Measurements from ENCODE around the gene HCFC1.

The HCFC1 gene

GRCh38 chrX:153939573-153939972, 32.0 kb downstream of the HCFC1 start:
- no peak for DNase-seq (ENCODE audit: low read depth)

- DNase-seq (ENCODE audit: low read depth) = no peak
These were observed 33.3 kb downstream of the HCFC1 start for GRCh38 chrX:153938226-153938786.

GRCh38 chrX:153937056-153937455, 34.6 kb downstream of the HCFC1 start:
- no peak for DNase-seq (ENCODE audit: low read depth)

DNA sequence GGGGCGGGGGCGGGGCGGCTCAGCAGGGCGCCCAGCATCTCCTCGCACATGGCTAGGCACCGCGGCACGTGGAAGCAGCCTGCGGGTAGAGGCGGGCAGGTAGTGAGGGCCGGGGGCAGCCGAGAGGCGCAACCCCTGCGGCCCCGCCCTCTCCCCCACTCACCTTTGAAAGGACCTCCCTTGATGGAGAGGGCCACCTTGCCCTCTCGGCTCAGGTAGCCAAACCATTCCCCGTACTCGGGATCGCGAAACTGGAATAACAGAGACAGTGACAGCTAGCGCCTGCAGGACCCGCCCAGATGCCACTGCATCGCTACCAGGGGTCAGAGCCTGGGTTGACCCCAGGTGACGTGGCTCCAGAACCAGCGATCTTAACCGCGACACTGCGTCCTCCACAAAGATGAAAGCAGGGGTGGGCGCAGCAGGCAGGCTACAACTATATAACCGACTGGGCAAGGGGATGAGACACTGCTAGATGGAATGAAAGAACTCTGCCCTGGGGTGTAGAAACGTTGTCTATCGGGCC, 36.2 kb downstream of the HCFC1 start:
- no peak for DNase-seq (ENCODE audit: low read depth)

DNA sequence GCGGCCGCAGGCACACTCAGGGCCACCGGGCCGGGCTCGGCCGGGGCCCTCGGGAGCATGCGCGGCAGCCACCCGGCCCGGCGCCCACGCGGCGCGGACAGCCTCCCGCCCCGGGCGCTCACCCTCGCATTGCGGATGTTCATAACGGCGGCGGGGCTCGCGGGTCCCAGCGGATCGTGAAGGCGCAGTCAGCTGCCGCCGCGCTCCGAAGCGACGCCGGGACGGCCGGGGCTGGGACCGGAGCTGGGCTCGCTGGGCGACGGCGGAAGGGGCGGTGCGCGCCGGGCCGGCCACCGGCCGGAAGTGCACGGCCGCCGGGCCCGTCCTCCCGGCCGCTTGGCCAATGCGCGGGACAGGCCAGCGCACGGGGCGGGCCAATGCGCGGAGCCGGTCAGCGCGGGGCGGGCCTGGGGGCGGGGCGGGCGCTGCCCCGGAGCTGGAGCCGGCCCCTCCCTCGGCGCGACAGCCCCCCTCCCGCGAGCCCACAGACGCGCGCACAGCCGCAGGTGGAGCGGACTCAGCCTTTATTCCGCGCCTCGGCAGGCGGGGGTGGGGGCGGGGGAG, 36.8 kb downstream of the HCFC1 start, which contains the start of gene NAA10:
NAA10 (minus strand) TSS at position 276 of the 564 bp plus-strand sequence; CDS start at position 143, 133 bp downstream.
- peak; percentile 55 for DNase-seq (ENCODE audit: low read depth)

DNA sequence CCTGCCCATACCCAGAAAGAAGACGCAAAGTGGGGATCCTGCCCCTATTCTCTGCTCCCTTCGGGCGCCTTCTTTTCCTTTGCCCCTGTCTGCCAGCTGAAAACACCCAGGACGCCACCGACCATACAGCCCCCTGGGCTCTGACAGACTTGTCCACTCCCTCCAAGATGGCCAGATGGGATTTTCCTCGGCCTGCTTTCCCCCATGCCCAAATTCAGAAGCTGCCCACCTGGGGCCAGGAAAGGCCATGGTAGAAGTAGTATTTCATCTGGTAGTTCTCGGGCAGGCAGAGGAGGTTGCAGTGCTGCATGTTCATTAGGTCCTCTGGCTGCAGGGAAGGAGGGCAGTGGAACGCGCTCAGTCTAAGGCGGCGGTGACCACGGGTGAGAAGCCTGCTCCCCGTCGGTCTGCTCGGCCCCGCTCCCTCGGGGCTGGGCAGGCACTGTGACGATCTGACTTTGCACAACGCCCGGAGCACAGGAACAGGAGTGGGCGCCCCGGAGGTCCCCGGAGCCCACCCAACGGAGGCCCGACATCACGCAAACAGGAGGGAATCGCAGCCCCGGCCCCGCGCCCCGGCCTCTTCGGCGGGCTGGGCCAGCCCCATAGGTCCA, 37.4 kb downstream of the HCFC1 start:
- DNase-seq (ENCODE audit: low read depth) = no peak

DNA sequence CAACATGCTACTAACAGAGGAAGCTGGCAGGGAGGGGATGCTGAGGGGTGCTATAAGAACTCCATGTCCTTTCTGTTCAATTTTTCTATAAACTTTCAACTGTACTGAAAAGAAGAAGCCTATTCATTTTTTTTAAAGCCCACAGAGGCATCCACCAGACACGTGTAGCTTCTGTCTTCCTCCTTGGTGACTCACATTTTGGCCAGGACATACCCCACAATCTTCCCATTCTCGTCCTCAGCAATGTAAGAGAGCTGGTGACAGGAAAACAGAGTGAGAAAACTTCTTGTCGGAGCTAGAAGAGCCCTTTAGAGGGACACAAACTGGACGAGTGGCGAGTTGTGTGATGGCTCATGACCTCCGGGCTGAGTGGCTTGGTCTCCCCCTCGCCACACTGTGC, 37.9 kb downstream of the HCFC1 start:
- no peak for DNase-seq (ENCODE audit: low read depth)

DNA sequence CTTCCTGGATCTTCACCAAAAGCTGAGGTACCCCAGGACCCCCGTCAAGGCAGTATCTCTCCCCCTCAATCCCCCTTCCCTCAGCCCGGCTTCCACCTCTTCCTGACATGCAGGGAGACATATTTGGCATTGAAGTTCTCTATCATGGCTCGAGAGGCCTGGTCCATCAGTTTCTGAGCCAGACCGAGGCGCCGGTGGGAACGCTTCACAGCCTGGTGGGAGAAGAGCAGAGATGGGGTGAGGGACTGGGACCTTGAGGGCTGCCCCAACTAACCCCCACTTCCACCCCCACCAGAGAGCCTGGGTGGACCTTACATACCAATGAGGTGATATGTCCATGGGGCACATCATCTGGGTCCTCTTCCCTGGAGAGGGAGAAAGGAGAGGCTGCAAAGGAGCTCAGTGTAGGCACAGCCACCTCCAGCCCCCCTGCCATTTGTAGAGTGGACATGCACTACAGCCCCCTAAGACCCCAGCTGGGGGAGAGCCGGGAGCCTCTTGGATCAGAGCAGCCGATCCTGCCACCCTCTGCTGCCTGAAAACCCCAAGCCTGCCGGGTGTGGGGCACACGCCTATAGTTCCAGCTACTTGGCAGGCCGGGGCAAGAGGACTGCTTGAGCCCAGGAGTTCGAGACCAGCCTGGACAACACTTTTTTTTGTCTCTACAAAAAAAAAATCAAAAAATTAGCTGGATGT, 39.2 kb downstream of the HCFC1 start:
- DNase-seq (ENCODE audit: low read depth) = no peak

GRCh38 chrX:153931748-153932147, 39.9 kb downstream of the HCFC1 start:
- no peak for DNase-seq (ENCODE audit: low read depth)

DNA sequence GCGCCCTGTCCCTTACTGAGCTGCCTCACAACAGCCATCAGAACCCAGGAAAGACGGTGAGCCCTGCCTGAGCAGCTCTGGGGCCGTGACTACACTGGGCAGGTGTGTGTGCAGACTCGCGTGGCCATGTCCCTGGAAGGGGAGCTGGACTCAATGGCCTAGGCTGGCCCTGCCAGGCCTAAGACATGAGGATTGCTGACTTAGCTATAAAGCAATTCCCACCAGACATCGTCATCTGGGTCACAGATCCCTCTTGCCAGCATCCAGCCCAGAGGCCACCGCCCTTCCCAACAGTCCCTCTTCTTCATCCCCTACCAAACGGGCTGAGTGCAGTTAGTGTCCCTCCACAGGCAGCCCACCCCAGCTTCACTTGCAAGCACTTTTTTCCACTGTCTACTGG, 40.5 kb downstream of the HCFC1 start:
- no peak for DNase-seq (ENCODE audit: low read depth)

- no peak for DNase-seq (ENCODE audit: low read depth)
These were observed 41.4 kb downstream of the HCFC1 start for GRCh38 chrX:153930011-153930910.

GRCh38 chrX:153929576-153929975, 42.0 kb downstream of the HCFC1 start:
- no peak for DNase-seq (ENCODE audit: low read depth)

DNA sequence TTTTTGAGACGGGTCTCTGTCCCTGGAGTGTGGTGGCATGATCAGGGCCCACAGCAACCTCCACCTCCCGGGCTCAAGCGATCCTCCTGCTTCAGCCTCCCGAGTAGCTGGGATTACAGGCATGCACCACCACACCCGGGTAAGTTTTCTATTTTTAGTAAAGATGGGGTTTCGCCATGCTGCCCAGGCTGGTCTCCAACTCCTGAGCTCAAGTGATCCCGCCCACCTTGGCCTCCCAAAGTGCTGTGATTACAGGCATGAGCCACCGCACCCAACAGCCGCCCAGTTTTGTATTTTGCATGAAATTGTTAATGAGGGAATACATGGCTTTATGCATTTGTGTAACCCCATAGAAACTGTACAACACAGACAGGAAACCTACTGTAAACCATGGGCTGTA, 42.8 kb downstream of the HCFC1 start:
- no peak for DNase-seq (ENCODE audit: low read depth)

DNA sequence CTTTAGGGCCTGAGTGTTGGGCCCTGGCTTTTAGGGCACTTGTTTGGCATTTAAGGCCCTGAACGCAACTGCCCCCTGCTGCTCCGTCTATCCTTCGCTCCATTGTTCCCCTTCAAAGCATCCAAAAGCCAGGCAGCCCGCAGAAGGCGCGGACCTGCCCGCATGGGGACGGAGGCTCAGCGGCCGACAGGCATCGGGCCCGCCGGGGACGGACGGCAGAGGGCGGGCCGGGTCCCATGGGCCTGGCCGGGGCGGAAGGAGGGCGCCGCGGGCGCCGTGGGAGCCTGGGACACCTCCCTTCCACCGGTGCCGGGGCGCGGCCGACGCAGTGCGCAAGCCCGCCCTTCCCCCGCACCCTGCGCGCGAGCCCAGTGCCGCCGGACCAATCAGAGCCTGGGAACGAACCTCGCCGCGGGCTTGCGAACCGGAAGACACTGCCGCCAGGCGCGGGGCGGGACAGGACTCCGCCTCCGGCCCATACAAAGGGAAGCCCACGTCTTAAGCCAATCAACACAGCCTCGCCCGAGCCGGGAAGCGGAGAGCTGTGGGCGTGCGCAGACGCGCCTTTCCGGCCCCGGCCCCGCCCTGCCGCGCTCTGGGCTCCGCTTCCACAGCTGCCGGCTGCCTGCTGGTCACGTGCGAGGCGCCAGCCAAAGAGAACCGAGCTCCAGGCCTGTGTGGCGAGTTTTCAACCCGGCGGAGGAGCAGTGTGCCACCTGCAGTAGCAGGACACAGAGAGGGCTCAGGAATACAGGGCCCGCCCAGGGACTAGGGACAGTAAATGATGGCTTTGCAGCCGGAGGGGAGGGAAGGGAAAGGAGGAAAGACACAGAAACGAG, 43.5 kb downstream of the HCFC1 start:
- peak; percentile 93 for DNase-seq (ENCODE audit: low read depth)

GRCh38 chrX:153927672-153927921, 44.0 kb downstream of the HCFC1 start:
- no peak for DNase-seq (ENCODE audit: low read depth)

- no peak for DNase-seq (ENCODE audit: low read depth)
These were observed 44.6 kb downstream of the HCFC1 start for GRCh38 chrX:153926858-153927671.

GRCh38 chrX:153926552-153926857, 45.1 kb downstream of the HCFC1 start:
- DNase-seq (ENCODE audit: low read depth) = no peak

- no peak for DNase-seq (ENCODE audit: low read depth)
These were observed 45.7 kb downstream of the HCFC1 start, which contains the start of gene ARHGAP4 for GRCh38 chrX:153925739-153926551. TSS of gene ARHGAP4 (minus strand) at chrX:153926264. CDS start at chrX:153926202, 62 bp downstream.

- DNase-seq (ENCODE audit: low read depth) = no peak
These were observed 46.3 kb downstream of the HCFC1 start for GRCh38 chrX:153925387-153925738.

Measured in stromal cell of bone marrow (primary cell).